H1 (cell line): ENCODE measurements around the gene SLC39A11. TPM values are rescaled to one million over a fixed set of nuclear protein-coding genes. Genes with fewer than 3 reads are reported as not detected.
A peak's percentile ranks its signal among the peaks of the same experiment; 100 is the strongest.

Source experiments
- CTCF ChIA-PET: fragments of 300-600 bp; sonication (Branson Sonifier 250); formaldehyde crosslinking; loops from one replicate; lab custom pipeline; 2021; ENCODE audit not compliant: partially characterized antibody; lab: Charles Lee
- POLR2A ChIA-PET: fragments of 300-600 bp; sonication (Branson Sonifier 250); formaldehyde crosslinking; loops from one replicate; lab custom pipeline; 2021; ENCODE audit warnings: inconsistent platforms; ENCODE audit not compliant: partially characterized antibody; lab: Charles Lee
- DNase-seq, 2 experiments: peaks; one replicate each; pipeline versions ENCODE4 v3.0.0 to v3.0.0-alpha.2; 2010 to 2022; ENCODE audit warnings: low spot score in 2 of 2, low read depth in 1 of 2, mixed read lengths in 1 of 2
- FAIRE-seq: peaks from 2 replicates; lab custom pipeline; 2011; peaks lifted over from hg19 to GRCh38; lab: Jason Lieb, UNC
- H2AFZ ChIP-seq: 2 replicates; pipeline ENCODE4 v1.8.1; 2012; ENCODE audit warnings: low read length, inconsistent platforms
- H2AK5ac ChIP-seq: 2 replicates; pipeline ENCODE4 v1.6.1; 2013; ENCODE audit warnings: low read depth, low read length
- H2BK120ac ChIP-seq: replicated peaks from 2 replicates; pipeline ENCODE3; 2013; ENCODE audit warnings: low read depth, low read length, inconsistent platforms
- H2BK12ac ChIP-seq: 2 replicates; pipeline ENCODE4 v1.6.1; 2013; ENCODE audit warnings: low read depth, low read length
- H2BK15ac ChIP-seq: 2 replicates; pipeline ENCODE4 v1.6.1; 2013; ENCODE audit warnings: low read length
- H2BK20ac ChIP-seq: 2 replicates; pipeline ENCODE4 v1.6.1; 2013; ENCODE audit warnings: low read length
- H2BK5ac ChIP-seq: 2 replicates; pipeline ENCODE4 v1.6.1; 2013; ENCODE audit warnings: low read depth, low read length
- H3K14ac ChIP-seq: 2 replicates; pipeline ENCODE4 v1.6.1; 2013; ENCODE audit warnings: inconsistent platforms; ENCODE audit not compliant: insufficient read length
- H3K18ac ChIP-seq: 2 replicates; pipeline ENCODE4 v1.6.1; 2013; ENCODE audit warnings: low read length; ENCODE audit errors: extremely low read depth
- H3K23ac ChIP-seq: 2 replicates; pipeline ENCODE4 v1.6.1; 2013; ENCODE audit warnings: inconsistent platforms; ENCODE audit not compliant: insufficient read length
- H3K23me2 ChIP-seq: 2 replicates; pipeline ENCODE4 v1.6.1; 2013; ENCODE audit warnings: low read depth, low read length
- H3K27ac ChIP-seq: 2 replicates; pipeline ENCODE4 v1.6.1; 2011; ENCODE audit warnings: low read depth, low read length, inconsistent platforms
- H3K27me3 ChIP-seq, 4 experiments: replicated peaks in 1 of 4; 1 replicate in 1 of 4; 2 replicates in 3 of 4; pipeline versions ENCODE4 v1.6.1 to v1.8.1; 2011 to 2013; ENCODE audit warnings: low read length in 3 of 4, mild to moderate bottlenecking in 3 of 4, inconsistent platforms in 2 of 4, mixed read lengths in 2 of 4, moderate library complexity in 1 of 4; ENCODE audit not compliant: control insufficient read depth in 3 of 4, insufficient read depth in 3 of 4; ENCODE audit errors: extremely low read depth in 1 of 4
- H3K36me3 ChIP-seq, 4 experiments: 2 replicates each; pipeline versions ENCODE4 v1.6.1 to v1.8.1; 2011 to 2013; ENCODE audit warnings: mild to moderate bottlenecking in 4 of 4, low read length in 3 of 4, moderate library complexity in 2 of 4, control low read depth in 1 of 4, inconsistent platforms in 1 of 4; ENCODE audit not compliant: insufficient read depth in 4 of 4, control insufficient read depth in 2 of 4
- H3K4ac ChIP-seq: replicated peaks from 2 replicates; pipeline ENCODE3; 2013; ENCODE audit warnings: low read length, low read depth, mixed read lengths, inconsistent platforms; ENCODE audit not compliant: insufficient read length
- H3K4me1 ChIP-seq, 4 experiments: replicated peaks in 1 of 4; 1 replicate in 1 of 4; 2 replicates in 3 of 4; pipeline versions ENCODE4 v1.6.1 to v1.8.1; 2011 to 2013; ENCODE audit warnings: low read length in 3 of 4, inconsistent platforms in 2 of 4, mixed read lengths in 1 of 4; ENCODE audit not compliant: insufficient read depth in 4 of 4, control insufficient read depth in 3 of 4
- H3K4me2 ChIP-seq, 2 experiments: 2 replicates each; pipeline versions ENCODE4 v1.6.1 to v1.8.1; 2011 to 2013; ENCODE audit warnings: low read depth in 2 of 2, low read length in 2 of 2, control low read depth in 1 of 2, inconsistent platforms in 1 of 2, mild to moderate bottlenecking in 1 of 2; ENCODE audit not compliant: insufficient read depth in 1 of 2
- H3K4me3 ChIP-seq, 4 experiments: fragments of 200-600, 300-600 bp in 1 of 4; sonication (generic), shearing (Covaris generic), sonication (Bioruptor Twin) in 1 of 4; 2 replicates each; pipeline versions ENCODE4 v1.5.1 to v1.8.1; 2011 to 2016; ENCODE audit warnings: low read length in 4 of 4, low read depth in 3 of 4, control low read depth in 2 of 4, inconsistent platforms in 2 of 4, mild to moderate bottlenecking in 2 of 4, mixed read lengths in 1 of 4, moderate library complexity in 1 of 4; ENCODE audit not compliant: insufficient read depth in 2 of 4; ENCODE audit errors: extremely low read depth in 1 of 4
- H3K56ac ChIP-seq: replicated peaks from 2 replicates; pipeline ENCODE3; 2013; ENCODE audit warnings: low read depth, mild to moderate bottlenecking, mixed read lengths, low read length, inconsistent platforms; ENCODE audit not compliant: insufficient read length
- H3K79me1 ChIP-seq: 2 replicates; pipeline ENCODE4 v1.6.1; 2013; ENCODE audit warnings: low read depth, low read length, control low read depth
- H3K79me2 ChIP-seq, 2 experiments: 2 replicates each; pipeline versions ENCODE4 v1.6.1 to v1.8.1; 2012 to 2013; ENCODE audit warnings: low read length in 2 of 2, mild to moderate bottlenecking in 2 of 2, inconsistent platforms in 1 of 2; ENCODE audit not compliant: insufficient read depth in 2 of 2, control insufficient read depth in 1 of 2
- H3K9ac ChIP-seq, 4 experiments: replicated peaks in 1 of 4; 1 replicate in 1 of 4; 2 replicates in 3 of 4; pipeline versions ENCODE4 v1.6.1 to v1.8.1; 2011 to 2013; ENCODE audit warnings: low read depth in 3 of 4, low read length in 3 of 4, control low read depth in 2 of 4, mild to moderate bottlenecking in 2 of 4, moderate library complexity in 2 of 4, inconsistent platforms in 1 of 4; ENCODE audit errors: extremely low read depth in 1 of 4
- H3K9me3 ChIP-seq, 2 experiments: 2 replicates each; pipeline versions ENCODE4 v1.6.1 to v1.8.1; 2012 to 2013; ENCODE audit warnings: mild to moderate bottlenecking in 2 of 2, moderate library complexity in 2 of 2, control low read depth in 1 of 2, inconsistent platforms in 1 of 2, low read depth in 1 of 2, low read length in 1 of 2, mixed read lengths in 1 of 2; ENCODE audit not compliant: insufficient read depth in 2 of 2
- H4K20me1 ChIP-seq, 2 experiments: replicated peaks in 1 of 2; 2 replicates each; pipeline versions ENCODE3 to v1.8.1; 2011 to 2013; ENCODE audit warnings: inconsistent platforms in 2 of 2, low read length in 2 of 2, mild to moderate bottlenecking in 1 of 2; ENCODE audit not compliant: insufficient read depth in 2 of 2, control insufficient read depth in 1 of 2
- H4K5ac ChIP-seq: 2 replicates; pipeline ENCODE4 v1.6.1; 2013; ENCODE audit warnings: low read length, low read depth, mixed read lengths, inconsistent platforms; ENCODE audit not compliant: insufficient read length
- H4K8ac ChIP-seq: 2 replicates; pipeline ENCODE4 v1.8.0; 2013; ENCODE audit warnings: mild to moderate bottlenecking, moderate library complexity, low read length, inconsistent platforms; ENCODE audit not compliant: insufficient read depth; ENCODE audit errors: extremely low read depth
- H4K91ac ChIP-seq: replicated peaks from 2 replicates; pipeline ENCODE3; 2013; ENCODE audit warnings: low read length, mixed read lengths, inconsistent platforms; ENCODE audit not compliant: insufficient read length
- BACH1 ChIP-seq: IDR thresholded peaks from 2 replicates; pipeline ENCODE4 v1.6.1; 2012; ENCODE audit warnings: low read length, improper control_type of control experiment
- CHD1 ChIP-seq: IDR thresholded peaks from 2 replicates; pipeline ENCODE4 v1.6.1; 2012; ENCODE audit warnings: low read depth, low read length, improper control_type of control experiment
- CHD2 ChIP-seq: IDR thresholded peaks from 2 replicates; pipeline ENCODE4 v1.6.1; 2012; ENCODE audit warnings: low read length, improper control_type of control experiment
- KDM5A ChIP-seq: fragments of 200-600 bp; IDR thresholded peaks from 2 replicates; pipeline ENCODE4 v1.7.1; 2012; ENCODE audit warnings: mild to moderate bottlenecking, low read length, inconsistent platforms, mixed read lengths
- NANOG ChIP-seq: IDR thresholded peaks from 2 replicates; pipeline ENCODE4 v1.6.1; 2011; ENCODE audit warnings: low read length, low read depth, mild to moderate bottlenecking, inconsistent platforms; ENCODE audit not compliant: insufficient read depth, poor library complexity, severe bottlenecking
- ZNF274 ChIP-seq: IDR thresholded peaks from 2 replicates; pipeline ENCODE4 v1.7.0; 2012; ENCODE audit warnings: low read length, borderline replicate concordance; ENCODE audit errors: extremely low read depth
- WGBS, 2 experiments: shearing (Covaris generic) in 1 of 2; methylation state at CpG; one replicate each; pipeline versions ENCODE4 v1.1.6 to v1.1.7; 2013 to 2015; ENCODE audit warnings: low lambda C conversion rate in 2 of 2, mixed read lengths in 2 of 2, inconsistent platforms in 1 of 2, low coverage in 1 of 2, missing lambda C conversion rate in 1 of 2; ENCODE audit not compliant: insufficient replicate concordance in 2 of 2, insufficient coverage in 1 of 2, insufficient read length in 1 of 2; ENCODE audit errors: extremely low coverage in 1 of 2, missing lambda C conversion rate in 1 of 2; 5-methylcytosine and 5-hydroxymethylcytosine counted together
- polyA plus RNA-seq, 7 experiments: library from polyadenylated mRNA; depleted of rRNA in 3 of 7; stranded (reverse) in 5 of 7; unstranded in 2 of 7; fragments of >200 nt in 5 of 7; fragments of 200-250 nt in 2 of 7; gene quantifications; 1 replicate in 5 of 7; 2 replicates in 1 of 7; 4 replicates in 1 of 7; pipeline versions ENCODE4 v1.2.1 to v1.2.3, GENCODE V29; 2011 to 2013; ENCODE audit warnings: missing spikeins in 2 of 7, mixed read lengths in 2 of 7
- total RNA-seq: library from RNA; stranded (reverse); fragmentation: NEBNext Ultra II Directional; extraction: Animal tissue kit (Norgen Biotek cat#: 25700); gene quantifications from 2 replicates; pipeline ENCODE4 v1.2.1, GENCODE V29; 2021
- TF ChIP-seq, protein P1 (sequence below): IDR thresholded peaks from 2 replicates; pipeline ENCODE4 v1.6.1; 2012; ENCODE audit warnings: inconsistent platforms
- TF ChIP-seq, protein P2 (sequence below): IDR thresholded peaks from 2 replicates; pipeline ENCODE4 v1.6.1; 2012; ENCODE audit warnings: inconsistent platforms
- TF ChIP-seq, protein P3 (sequence below): IDR thresholded peaks from 2 replicates; pipeline ENCODE4 v1.6.1; 2012; ENCODE audit warnings: low read length, inconsistent platforms

Gene SLC39A11
- total and polyA plus RNA-seq, 2 of the 8 experiments (the other 6 are each of a cell fraction or from before 2014, with no cell fraction given): 12.2 to 19.6 TPM

DNA sequence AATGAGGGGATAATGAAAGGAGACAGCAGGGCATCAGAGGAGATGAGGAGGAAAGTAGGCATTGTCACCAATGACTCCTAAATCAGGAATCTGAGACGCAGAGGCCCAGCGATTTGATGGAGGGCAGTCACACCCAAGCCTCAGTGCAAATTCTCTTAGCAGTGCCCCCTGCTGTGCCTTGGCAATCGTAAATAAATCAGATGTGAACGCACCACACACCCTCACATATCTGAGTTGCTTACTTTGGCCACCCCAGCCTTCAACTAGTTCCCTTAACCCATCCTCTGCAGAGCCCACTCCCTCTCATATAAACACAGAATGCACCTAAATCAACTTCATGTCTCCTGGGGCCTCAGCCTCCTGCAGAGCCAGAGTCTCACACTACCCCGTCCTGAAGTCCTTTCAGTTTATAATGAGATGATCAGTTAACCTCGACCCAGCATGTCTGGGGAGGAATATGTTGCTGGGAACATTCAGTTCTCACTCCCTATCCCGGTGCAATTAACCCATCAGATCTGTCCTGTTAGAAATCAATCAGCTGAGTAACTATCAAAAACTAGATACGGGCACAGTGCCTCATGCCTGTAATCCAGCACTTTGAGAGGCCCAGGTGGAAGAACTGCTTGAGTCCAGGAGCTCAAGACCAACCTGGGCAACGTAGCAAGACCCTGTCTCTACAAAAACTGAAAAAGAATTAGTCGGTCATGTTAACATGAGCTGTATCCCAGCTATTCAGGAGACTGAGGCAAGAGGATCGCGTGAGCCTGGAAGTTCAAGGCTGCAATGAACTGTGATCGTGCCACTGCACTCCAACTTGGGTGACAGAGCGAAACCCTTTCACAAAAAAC is 78.4 kb downstream of the SLC39A11 start:
- no peak for FAIRE-seq

More for the DNA sequence above, 78.4 kb downstream of the SLC39A11 start:
- H4K8ac ChIP-seq: no peak overlapping the region
- no peak overlapping the region for H2BK20ac ChIP-seq
- no peaks in the 10 kb centered on the region for H4K20me1 ChIP-seq
- no peak for DNase-seq
- no peak overlapping the region for H3K4ac ChIP-seq
- no peak overlapping the region for H2BK15ac ChIP-seq
- H3K56ac ChIP-seq: no peak overlapping the region
- H3K79me1 ChIP-seq: no peaks in the 10 kb centered on the region
- H3K23ac ChIP-seq: no peak overlapping the region
- no peak overlapping the region for H3K27ac ChIP-seq
- no peak overlapping the region for H3K9ac ChIP-seq
- no peaks in the 10 kb centered on the region for H3K23me2 ChIP-seq
- POLR2A ChIA-PET: no interaction called here
- no peak overlapping the region for H3K18ac ChIP-seq
- H3K4me2 ChIP-seq: peak overlapping the region in 1 of 2 experiments; percentile 30; a peak in 1 of 4 replicates
- no peak overlapping the region for H2AFZ ChIP-seq
- no peaks in the 10 kb centered on the region for H3K27me3 ChIP-seq
- H3K4me1 ChIP-seq: peaks cover 0 to 5% (median 3%) of the 10 kb centered on the region in 4 experiments; a peak in 5 of 7 replicates
- H2BK5ac ChIP-seq: 0 out of 2 replicates have a peak overlapping the region, but pooled peaks have one; percentile 35
- H3K79me2 ChIP-seq: no peaks in the 10 kb centered on the region
- H3K14ac ChIP-seq: no peak overlapping the region
- CTCF ChIA-PET: interaction anchor here (0.6 to 2.1 kb wide), 5 partner anchors 28 to 289 kb away, joined by 3 to 5 read pairs (median 4); no protein-coding TSS in a partner anchor
- H3K9me3 ChIP-seq: no peaks in the 10 kb centered on the region
- H2AK5ac ChIP-seq: no peak overlapping the region
- no peak overlapping the region for H4K5ac ChIP-seq
- H3K4me3 ChIP-seq: no peak overlapping the region
- 79% methylated on average over 14 of the region's 14 CpGs; no CpG with 5 or more reads in 1 of the 2 experiments for WGBS, 2 experiments
- no peaks in the 10 kb centered on the region for H3K36me3 ChIP-seq
- H4K91ac ChIP-seq: no peak overlapping the region
- H2BK12ac ChIP-seq: 0 out of 2 replicates have a peak overlapping the region, but pooled peaks have one; percentile 27
- TF ChIP-seq, protein P1, sequence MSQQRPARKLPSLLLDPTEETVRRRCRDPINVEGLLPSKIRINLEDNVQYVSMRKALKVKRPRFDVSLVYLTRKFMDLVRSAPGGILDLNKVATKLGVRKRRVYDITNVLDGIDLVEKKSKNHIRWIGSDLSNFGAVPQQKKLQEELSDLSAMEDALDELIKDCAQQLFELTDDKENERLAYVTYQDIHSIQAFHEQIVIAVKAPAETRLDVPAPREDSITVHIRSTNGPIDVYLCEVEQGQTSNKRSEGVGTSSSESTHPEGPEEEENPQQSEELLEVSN: no peak
- TF ChIP-seq, protein P2, sequence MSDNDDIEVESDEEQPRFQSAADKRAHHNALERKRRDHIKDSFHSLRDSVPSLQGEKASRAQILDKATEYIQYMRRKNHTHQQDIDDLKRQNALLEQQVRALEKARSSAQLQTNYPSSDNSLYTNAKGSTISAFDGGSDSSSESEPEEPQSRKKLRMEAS: no peak
- TF ChIP-seq ZNF274: no peak
- TF ChIP-seq CHD2: no peak
- no peak for TF ChIP-seq NANOG
- TF ChIP-seq, protein P3, sequence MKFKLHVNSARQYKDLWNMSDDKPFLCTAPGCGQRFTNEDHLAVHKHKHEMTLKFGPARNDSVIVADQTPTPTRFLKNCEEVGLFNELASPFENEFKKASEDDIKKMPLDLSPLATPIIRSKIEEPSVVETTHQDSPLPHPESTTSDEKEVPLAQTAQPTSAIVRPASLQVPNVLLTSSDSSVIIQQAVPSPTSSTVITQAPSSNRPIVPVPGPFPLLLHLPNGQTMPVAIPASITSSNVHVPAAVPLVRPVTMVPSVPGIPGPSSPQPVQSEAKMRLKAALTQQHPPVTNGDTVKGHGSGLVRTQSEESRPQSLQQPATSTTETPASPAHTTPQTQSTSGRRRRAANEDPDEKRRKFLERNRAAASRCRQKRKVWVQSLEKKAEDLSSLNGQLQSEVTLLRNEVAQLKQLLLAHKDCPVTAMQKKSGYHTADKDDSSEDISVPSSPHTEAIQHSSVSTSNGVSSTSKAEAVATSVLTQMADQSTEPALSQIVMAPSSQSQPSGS: no peak
- TF ChIP-seq KDM5A: no peak
- no peak for TF ChIP-seq BACH1
- TF ChIP-seq CHD1: no peak
- TF ChIP-seq, all 59 proteins: peak for 0
- no peak overlapping the region for H2BK120ac ChIP-seq
